ENCODE measurements around the gene TSSC4.
A peak's percentile ranks its signal among the peaks of the same experiment; 100 is the strongest.

Gene TSSC4

DNA sequence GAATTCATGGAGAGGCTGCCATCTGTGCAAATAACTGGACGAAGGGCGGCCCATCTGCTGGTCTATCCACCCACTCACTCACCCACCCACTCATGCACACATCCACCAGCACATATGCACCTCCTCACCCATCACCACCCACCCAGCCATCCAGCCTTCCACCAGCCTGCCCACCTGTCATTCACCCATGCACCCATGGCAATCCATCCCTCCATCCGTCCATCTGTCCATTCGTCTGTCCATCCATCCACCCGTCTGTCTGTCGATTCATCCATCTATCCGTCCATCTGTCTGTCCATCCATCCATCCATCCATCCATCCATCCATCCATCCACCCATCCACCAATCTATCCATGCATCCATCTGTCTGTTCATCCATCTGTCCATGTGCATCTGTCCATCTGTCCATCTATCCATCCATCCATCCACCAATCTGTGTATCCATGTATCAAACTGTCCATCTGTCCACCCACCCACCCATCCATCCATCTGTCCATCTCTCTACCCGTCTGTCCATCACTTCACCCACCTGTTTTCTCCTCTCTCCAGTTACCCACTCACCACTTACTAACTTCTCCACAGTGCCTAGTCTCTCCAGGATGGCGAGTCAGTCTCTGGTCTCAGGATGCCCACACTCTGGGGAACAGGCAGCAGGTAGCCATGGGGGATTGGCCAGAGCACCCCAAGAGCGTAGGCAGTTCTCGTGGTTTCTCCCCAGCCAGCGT is 34.9 kb downstream of the TSSC4 start:
- no peak for DNase-seq

DNA sequence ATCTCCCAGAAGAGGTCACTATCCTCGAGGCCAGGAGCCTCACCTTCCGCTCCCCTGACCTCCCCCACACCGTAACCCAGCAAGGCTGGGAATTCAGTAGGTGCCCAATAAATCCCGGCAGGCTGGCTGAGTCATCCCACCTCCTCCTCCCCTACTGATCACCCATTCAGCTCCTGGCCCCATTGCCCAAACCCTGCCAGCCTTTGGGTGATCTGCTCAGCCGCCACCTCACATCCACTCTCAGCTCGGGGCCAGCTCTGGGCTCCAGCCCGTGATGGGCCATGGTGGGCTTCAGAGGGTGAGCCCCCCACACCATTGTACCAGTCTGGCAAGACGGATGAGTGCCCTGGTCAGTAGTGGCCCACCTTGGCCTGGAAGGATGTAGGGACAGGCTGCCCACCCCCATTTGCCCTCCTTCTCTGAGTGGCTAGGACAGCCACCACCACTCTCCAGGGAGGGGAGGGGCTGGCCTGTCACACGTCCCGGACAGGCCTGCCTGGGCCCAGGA is 35.5 kb downstream of the TSSC4 start:
- DNase-seq, result no peak

DNA sequence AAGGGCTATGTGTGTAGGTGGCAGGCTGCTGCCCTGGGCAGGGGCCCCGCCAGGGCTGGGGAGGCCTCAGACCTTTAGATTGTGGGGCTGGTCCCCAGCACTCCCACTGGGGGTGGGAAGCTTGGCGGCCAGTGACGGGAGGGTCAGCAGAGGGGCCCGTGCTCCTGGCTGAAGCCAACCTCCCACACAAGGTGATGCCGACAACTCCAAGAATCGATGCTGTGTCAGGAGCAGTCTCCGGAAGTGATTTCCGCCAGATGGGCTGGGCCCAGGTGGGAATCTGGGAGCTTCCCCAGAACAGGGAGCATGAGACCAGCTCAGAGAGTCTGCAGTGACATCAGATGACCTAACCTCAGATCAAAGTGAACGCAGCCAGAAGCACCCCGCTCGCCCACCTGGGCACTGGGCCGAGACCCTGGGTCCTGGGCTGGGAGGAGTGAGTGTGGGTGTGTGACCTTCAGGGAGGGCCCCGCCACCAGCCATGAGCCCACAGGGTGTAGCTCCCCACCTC is 36.0 kb downstream of the TSSC4 start:
- no peak for DNase-seq

DNA sequence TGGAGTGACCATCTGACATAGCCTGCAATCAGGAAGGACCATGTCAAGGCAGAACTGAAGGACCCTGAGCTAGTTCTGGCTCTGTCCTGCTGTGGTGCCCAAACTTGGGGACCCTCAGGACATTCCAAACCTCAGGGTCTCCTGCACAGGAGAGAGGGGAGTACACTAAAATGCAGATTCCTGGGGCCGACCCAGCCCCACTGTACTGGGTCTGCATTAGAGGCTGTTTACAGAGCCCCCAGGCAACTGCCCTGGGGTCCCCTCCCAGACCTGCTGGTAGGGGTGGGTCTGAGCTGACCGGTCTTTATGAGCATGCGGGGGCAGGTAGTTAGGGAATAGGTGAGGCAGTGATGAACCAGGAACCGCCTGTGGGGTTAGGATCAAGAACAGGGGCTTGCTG is 37.0 kb downstream of the TSSC4 start:
- no peak for DNase-seq

DNA sequence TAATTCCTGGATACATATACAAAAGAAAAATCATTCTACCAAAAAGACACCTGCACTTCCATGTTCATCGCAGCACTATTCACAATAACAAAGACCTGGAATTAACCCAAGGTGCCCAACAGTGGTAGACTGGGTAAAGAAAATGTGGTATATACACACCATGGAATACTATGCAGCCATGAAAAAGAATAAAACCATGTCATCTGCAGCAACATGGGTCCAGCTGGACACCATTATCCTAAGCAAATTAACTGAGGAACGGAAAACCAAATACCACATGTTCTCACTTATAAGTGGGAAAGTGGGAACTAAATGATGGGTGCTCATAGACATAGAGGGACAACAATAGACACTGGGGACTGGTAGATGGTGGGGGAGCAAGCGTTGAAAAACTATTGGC is 39.3 kb downstream of the TSSC4 start:
- no peak for DNase-seq

DNA sequence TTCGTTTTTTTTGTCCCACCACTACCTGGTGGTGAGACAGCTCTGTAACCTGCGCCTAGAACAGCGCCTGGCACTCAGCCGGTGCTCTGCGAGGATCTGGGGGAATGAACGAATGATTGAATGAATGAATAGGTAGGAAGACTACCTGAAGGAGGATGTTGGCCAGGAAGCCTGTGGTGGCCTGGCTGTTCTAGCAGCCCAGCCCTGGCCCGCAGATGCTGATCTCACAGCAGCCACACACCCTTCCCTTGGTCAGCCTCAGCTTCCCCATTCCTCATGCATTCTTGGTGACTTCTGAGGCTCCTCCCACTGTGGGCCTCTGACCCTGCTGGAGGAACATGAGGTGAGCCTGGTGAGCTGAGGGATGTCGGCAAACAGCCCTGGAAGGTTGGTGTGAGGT is 40.1 kb downstream of the TSSC4 start:
- DNase-seq, result no peak

DNA sequence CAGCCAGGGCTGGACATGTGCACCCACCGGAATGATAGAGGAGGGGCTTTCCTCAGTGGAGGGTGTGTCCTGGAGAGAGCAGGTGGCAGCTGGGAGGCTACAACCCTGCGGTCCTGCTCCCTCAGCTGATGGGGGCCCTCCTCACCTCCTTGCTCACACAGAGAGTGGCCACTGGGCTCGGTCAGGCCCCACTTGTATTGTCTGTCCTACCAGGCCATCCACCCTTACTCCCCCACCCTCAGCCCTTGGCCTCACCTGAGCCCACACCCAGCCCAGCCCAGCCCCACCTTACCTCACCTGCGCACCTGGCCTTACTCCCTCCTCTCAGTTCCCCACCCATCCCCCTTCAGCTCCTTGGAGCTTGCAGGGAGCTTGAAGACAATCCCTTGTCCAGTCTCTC is 40.6 kb downstream of the TSSC4 start:
- no peak for DNase-seq

DNA sequence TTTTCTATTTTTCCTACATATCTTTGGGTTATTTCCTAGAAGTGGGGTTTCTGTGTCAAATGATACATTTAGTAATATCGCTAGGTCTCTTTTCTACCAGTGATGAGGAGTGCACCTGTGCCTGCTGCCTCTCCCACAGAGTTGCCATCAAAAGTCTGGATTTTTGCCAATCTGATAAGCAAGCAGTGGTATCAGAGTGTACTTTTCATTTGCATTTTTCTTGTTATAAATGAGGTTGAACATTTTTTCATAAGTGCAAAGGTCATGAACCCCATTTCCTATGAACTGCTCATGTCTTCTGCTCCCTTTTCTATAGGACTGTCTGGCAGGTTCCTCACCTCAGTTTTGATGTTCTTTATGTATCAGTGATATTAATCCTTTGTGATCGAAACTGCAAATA is 42.0 kb downstream of the TSSC4 start:
- DNase-seq, result no peak

DNA sequence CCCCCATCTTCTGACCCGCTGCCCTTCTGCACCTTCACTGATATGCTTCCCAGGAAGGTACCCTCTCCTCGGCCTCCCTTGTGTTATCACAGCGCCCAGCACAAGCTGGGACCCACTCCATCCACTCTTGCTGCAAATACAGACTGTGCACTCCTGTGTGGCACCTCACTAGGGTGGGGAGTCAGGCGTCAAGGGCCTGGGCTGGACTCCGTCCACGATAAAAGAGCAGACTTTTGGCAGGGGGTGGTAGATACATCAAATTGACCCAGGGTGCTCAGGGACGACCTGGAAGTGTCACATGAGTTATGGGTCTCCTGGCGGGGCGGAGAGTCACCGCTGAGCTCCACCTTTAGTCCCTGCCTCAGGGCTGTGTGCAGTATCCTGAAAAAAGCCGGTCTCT is 42.9 kb downstream of the TSSC4 start:
- no peak for DNase-seq

DNA sequence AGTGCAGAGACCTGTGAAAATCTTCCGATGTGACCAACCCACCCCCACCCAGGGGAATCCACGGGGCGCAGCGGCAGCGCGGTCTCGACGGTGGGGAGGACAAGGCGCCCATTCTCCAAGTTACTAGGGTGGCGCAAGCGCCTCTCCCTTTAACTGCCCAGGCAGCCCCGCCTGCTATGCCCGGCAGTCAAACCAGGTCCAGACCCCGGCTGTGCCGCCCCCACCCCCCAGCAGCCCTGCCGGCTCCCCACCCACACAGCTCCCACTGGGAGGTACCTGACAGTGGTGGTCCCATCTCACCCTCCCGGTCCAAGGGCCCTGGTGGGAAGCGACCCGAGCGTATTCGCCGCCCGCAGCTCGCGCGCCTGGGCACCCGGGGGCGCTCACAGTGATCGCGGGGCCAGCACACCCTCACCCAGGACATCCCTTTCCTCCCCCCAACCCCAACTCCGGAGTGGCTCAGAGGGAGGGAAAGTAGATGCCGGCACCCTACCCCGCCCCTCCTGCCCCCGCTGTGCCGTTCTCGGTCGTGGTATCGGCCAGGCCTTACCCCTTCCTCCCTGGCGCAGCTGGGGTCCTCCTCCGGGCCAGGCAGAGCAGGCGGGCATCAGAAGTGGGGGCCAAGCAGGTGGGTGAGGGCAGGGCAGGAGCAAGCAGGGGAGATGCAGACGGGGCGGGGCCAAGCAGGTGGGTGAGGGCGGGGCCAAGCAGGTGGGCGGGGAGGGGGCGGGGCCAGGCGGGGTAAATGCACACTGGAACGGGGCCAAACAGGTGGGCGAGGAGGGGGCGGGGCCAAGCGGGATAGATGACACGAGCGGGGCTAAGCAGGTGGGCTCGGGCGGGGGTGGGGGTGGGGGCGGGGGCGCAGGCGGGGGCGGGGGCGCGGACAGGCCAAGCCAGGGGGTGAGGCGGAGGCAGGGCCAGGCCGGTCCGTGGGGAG is 43.6 kb downstream of the TSSC4 start, which contains the start of gene TRPM5:
TSS of gene TRPM5 (minus strand) at position 634 of the 940 bp plus-strand sequence. CDS start 21,478 bp downstream, outside the sequence.
- DNase-seq, result peak; percentile 29

DNA sequence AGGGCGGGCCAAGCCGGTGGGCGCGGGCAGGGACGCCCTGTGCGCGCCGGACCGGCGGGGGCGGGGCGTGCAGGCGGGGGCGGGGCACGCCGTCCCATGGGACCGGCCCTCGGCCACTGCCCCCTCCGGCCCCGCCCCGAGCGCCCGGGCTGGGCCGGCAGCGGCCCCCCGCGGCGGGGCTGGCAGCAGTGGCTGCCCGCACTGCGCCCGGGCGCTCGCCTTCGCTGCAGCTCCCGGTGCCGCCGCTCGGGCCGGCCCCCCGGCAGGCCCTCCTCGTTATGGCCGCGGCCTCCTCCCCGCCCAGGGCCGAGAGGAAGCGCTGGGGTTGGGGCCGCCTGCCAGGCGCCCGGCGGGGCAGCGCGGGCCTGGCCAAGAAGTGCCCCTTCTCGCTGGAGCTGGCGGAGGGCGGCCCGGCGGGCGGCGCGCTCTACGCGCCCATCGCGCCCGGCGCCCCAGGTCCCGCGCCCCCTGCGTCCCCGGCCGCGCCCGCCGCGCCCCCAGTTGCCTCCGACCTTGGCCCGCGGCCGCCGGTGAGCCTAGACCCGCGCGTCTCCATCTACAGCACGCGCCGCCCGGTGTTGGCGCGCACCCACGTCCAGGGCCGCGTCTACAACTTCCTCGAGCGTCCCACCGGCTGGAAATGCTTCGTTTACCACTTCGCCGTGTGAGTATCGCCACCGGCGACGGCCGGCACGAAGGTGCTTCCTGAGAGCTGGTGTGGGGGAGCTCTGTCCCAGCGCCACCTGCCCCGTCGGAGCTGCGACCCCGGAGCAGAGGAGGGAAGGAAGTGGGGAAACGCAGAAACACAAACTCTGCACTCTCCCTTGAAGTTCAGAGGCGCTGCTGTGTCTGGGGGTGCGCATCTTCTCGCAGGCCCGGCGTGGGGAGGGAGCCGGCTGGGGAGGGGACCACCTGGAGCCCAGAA is 44.5 kb downstream of the TSSC4 start, which contains the start of gene KCNQ1:
TSS of gene KCNQ1 (plus strand) at position 188 of the 925 bp plus-strand sequence. CDS start at position 279, 91 bp downstream.
- no peak for DNase-seq

DNA sequence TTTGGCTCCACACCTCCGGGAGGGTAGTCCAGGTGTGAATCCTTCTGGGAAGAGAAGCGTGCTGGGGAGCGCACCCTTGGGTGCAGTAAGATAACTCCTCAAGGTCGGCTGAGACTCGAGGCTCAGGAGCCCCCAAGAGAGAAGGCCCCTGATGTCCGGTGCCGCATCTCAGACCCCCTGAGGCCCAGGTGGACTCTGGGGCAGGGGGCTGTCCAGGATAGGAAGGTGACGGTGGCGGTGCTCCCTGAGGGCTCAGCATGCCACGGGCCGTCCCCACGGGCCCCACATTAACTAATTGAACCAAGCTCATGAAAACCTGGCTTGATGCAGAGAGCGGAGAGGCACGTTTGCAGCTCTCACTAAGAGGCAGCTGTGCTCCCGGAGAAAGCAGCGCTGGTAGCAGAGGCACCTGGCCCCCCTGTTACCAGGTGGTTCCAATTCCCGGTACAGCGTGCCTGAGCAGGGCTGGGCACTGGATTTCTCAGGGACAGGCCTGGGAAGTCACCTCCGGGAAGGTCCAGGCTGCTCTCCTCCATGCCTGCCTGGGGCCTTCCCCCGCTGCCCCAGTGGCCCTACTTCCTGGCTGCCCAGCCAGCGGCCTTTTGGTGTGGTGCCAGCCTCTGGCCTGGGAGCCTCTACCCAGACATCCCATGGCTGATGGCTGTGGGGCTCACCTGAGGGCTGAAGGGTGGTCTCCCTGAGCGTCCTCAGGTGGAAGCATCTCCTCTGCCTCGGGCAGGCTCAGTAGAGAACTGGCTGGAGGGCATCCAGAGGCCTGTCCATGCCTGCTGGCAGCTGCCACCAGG is 45.4 kb downstream of the TSSC4 start:
- no peak for DNase-seq

DNA sequence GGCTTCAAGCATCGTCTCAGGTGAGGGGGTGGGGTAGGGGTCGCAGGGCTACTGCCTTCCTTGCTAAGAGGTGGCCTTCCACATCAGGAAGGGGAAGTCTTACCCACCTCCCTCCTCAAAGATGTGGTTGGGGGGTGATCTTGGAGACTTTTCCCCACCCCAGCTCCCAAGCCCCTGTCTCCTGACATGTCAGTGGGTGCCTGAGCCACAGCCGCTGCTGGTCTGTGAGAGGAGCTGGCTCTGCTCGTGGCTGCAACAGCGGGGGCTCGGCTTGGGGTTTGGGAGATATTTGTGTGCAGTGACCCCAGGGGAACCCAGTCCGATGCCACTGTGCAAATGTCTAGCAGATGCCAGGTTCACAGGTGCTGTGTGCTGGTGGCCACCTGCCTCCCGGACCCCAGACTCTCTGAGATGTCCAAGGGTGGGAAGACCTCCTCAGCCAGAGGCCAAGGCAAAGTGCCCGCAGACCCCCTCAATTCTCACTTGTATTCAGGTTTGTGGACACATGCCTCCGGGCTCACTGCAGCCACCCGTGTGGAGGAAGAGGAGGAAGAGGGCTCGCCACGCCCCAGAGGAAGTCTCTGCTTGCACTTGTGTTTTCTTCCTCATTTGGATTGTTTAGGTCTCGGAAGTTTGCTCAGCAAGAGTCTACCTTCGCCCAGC is 46.2 kb downstream of the TSSC4 start:
- no peak for DNase-seq

DNA sequence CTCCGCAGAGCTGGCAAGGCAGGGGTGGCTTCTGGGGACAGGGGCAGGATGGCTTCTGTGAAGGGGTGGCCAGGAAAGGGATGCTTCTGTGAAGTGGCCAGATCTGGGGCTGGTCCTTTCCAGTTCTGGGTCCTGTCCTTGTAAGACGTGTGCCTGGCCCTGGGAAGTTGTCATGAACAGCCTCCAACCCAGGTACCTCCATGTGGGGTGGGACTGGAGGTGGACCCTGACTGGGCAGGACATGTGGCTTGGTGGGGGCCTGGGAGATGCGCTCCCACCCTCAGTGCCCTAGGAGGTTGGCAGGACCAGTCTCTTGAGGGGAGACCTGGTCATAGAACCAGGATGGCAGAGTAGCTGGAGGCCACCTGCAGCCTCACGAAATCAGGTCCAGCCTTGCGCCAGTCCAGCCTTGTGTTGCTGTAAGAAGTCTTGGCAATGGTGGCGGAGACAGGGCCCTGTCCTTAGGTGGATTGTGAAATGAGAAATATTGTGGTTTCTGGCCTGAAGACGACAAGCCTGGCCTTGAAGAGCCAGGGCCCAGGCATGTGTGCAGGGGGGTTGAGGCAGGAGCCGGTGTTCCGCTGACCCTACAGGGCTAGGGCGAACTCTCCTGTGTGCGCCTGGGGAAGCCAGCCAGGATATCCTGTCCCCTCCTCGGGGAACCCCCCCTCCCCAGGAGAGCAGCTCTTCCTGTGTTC is 46.9 kb downstream of the TSSC4 start:
- no peak for DNase-seq

DNA sequence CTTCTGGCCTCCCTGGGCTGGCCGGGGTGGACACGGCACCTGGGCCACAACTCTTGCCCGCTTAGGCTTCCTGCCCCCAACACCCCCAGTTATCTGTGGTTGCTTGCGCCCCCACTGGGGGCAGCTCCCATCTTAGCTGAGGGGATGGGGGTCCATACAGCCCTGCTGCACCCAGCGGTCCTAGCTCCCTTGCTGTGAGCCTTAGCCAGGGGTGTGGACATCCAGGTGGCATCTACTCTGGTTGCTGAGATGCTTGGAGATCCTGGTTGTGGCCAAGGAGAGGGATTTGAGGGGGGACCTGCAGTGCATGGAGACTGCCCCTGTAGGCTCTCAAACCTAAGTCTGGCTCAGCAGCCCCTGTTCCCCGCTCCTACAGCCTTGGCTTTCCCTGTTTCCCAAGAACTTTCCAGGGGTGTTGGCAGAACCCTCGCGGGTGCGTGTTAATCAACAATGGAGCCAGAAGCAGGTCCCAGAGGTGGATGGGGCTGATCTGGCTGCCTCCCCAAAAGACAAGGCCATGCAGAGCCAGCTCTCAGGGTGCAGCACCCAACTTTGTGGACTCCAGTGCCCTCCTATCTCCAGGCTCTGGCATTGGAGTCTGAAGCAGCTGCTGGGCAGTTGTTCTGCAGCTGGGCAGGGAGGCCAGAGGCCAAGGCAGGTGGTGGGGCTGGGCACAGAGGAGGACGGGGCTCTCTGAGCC is 47.6 kb downstream of the TSSC4 start:
- no peak for DNase-seq

DNA sequence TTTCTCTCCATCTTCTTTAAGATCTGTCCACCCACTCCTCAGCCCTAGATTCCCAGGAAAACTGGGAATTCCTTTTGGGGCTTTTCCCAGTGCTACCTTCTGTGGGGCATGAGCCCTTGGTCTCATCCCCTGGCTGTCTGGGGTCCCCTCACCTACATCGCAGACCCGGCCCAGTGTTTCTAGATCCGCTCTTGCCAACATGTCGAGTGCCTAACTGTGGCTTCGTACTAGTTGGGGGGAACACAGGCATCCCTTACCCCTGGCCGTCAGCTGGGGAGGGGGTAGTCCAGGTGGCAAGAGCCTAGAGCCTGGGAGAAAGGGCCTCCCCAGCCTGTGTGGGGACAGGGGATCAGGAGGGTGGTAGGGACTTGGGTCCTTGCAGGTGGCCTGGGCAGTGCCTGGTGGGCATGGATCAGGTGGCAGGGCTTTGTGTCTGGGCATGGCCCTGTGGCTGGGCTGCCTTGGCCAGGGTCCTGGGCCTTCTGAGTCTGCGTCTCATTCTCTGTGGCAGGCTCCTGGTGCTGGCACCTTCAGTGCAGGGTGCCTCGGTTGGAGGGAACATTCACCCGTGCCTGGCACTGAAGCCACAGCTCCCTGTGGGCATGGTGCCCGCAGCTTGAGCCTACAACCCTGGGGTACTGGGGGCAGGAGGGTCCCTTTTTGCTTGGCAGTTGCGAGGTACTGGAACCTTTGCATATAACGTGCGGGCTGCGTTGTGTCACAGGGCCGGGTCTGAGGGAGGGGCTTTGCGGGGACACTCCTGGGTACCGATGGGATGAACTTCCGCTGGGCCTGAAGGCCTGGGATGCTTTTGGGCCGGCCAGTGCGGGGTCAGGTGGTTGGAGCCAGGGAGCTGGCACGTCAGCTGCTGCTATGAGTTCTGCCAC is 48.4 kb downstream of the TSSC4 start:
- no peak for DNase-seq

DNA sequence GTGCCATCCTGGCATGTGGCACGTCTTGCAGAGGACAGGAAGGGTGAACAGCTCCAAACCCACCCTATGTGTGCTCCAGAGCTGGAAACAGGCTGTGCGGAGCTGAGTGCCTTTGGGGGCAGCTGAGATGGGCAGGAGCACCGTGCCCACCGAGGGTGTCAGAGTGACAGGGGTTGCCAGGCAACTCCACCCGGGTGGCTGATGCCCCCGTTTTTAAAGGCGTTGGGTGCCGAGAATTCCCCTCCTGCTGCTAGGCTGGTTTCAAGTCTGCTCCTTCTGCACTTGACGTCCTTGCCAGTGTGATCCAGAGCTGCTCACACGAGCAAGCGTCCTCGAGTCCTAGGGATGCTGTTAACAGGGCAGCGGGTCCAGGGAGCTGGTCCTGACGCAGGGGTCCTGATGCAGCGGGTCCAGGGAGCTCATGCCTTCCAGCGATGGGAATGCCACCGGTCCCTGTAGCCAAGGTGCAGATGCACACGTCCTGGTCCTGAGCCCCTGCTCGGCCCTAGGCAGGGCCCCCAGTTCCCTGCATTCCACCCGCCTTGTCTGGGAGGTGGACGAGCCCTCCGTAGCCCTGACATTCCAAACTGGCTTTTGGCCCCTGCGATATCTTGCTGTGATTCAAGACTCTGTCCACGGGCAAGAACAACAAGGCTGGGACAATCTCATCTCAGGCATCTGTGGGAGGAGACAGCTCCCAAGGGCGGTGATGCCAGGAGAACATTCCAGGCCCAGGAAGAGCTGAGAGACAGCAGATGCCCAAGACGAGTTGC is 49.2 kb downstream of the TSSC4 start:
- DNase-seq, result no peak

Measured in NCI-H1092 treated with DMSO at 0.1 percent for 48 hours (cell line).